ENCODE data around the gene APOBEC3C.

APOBEC3C gene

GRCh38 chr22:38971202-38971601 is 42.9 kb upstream of the APOBEC3C start:
- Histone ChIP-seq H3K27me3 (ENCODE audit: insufficient read depth, low read length, poor library complexity, severe bottlenecking) (no peaks in the 10 kb centered on the region), H3K9me3 (ENCODE audit: insufficient read depth, low read depth, low read length) (no peaks in the 10 kb centered on the region), H2AFZ (ENCODE audit: low read length) (no peak overlapping the region), H3K79me2 (ENCODE audit: insufficient read depth, low read length) (no peaks in the 10 kb centered on the region), H3K4me2 (ENCODE audit: low read depth, low read length, poor library complexity, severe bottlenecking) (no peak overlapping the region), H3K4me3 (ENCODE audit: low read length, poor library complexity, severe bottlenecking) (no peak overlapping the region), H3K4me1 (ENCODE audit: insufficient read depth, low read length, poor library complexity, severe bottlenecking) (no peaks in the 10 kb centered on the region), H3K9me2 (replicated peaks; ENCODE audit: low read depth, low read length) (no peaks in the 10 kb centered on the region), H3K36me3 (ENCODE audit: insufficient read depth, low read length) (no peaks in the 10 kb centered on the region), H4K20me1 (ENCODE audit: insufficient read depth, low read length, poor library complexity, severe bottlenecking) (no peaks in the 10 kb centered on the region), H3F3A (ENCODE audit: low read depth) (no peaks in the 10 kb centered on the region), H3K9ac (ENCODE audit: low read depth, low read length, poor library complexity, severe bottlenecking) (no peak overlapping the region)
- TF ChIP-seq EZH2phosphoT487 (IDR thresholded peaks at IDR 0.05; ENCODE audit: borderline replicate concordance) (no peak), CTCF (conservative IDR thresholded peaks at IDR 0.05; ENCODE audit: low read length) (no peak)

- no peaks in the 10 kb centered on the region for H3K9me3 ChIP-seq (ENCODE audit: insufficient read depth, low read depth, low read length)
- no peak overlapping the region for H3K4me3 ChIP-seq (ENCODE audit: low read length, poor library complexity, severe bottlenecking)
- H3K4me2 ChIP-seq (ENCODE audit: low read depth, low read length, poor library complexity, severe bottlenecking): no peak overlapping the region
- H3K79me2 ChIP-seq (ENCODE audit: insufficient read depth, low read length): no peaks in the 10 kb centered on the region
- H3K9me2 ChIP-seq (replicated peaks; ENCODE audit: low read depth, low read length): no peaks in the 10 kb centered on the region
- no peaks in the 10 kb centered on the region for H3K27me3 ChIP-seq (ENCODE audit: insufficient read depth, low read length, poor library complexity, severe bottlenecking)
- TF ChIP-seq EZH2phosphoT487 (IDR thresholded peaks at IDR 0.05; ENCODE audit: borderline replicate concordance) (no peak), CTCF (conservative IDR thresholded peaks at IDR 0.05; ENCODE audit: low read length) (no peak)
- no peaks in the 10 kb centered on the region for H3F3A ChIP-seq (ENCODE audit: low read depth)
- H3K36me3 ChIP-seq (ENCODE audit: insufficient read depth, low read length): no peaks in the 10 kb centered on the region
- H3K4me1 ChIP-seq (ENCODE audit: insufficient read depth, low read length, poor library complexity, severe bottlenecking): no peaks in the 10 kb centered on the region
- no peak overlapping the region for H2AFZ ChIP-seq (ENCODE audit: low read length)
- H3K9ac ChIP-seq (ENCODE audit: low read depth, low read length, poor library complexity, severe bottlenecking): no peak overlapping the region
- no peaks in the 10 kb centered on the region for H4K20me1 ChIP-seq (ENCODE audit: insufficient read depth, low read length, poor library complexity, severe bottlenecking)
Observed at GRCh38 chr22:38971791-38972190, 42.3 kb upstream of the APOBEC3C start.

- no peaks in the 10 kb centered on the region for H3K4me1 ChIP-seq (ENCODE audit: insufficient read depth, low read length, poor library complexity, severe bottlenecking)
- H3K36me3 ChIP-seq (ENCODE audit: insufficient read depth, low read length): no peaks in the 10 kb centered on the region
- H3K9me2 ChIP-seq (replicated peaks; ENCODE audit: low read depth, low read length): no peaks in the 10 kb centered on the region
- no peak overlapping the region for H3K9ac ChIP-seq (ENCODE audit: low read depth, low read length, poor library complexity, severe bottlenecking)
- H3K79me2 ChIP-seq (ENCODE audit: insufficient read depth, low read length): no peaks in the 10 kb centered on the region
- H3K4me2 ChIP-seq (ENCODE audit: low read depth, low read length, poor library complexity, severe bottlenecking): no peak overlapping the region
- no peaks in the 10 kb centered on the region for H3K9me3 ChIP-seq (ENCODE audit: insufficient read depth, low read depth, low read length)
- no peak overlapping the region for H2AFZ ChIP-seq (ENCODE audit: low read length)
- H4K20me1 ChIP-seq (ENCODE audit: insufficient read depth, low read length, poor library complexity, severe bottlenecking): no peaks in the 10 kb centered on the region
- TF ChIP-seq CTCF (conservative IDR thresholded peaks at IDR 0.05; ENCODE audit: low read length) (no peak), EZH2phosphoT487 (IDR thresholded peaks at IDR 0.05; ENCODE audit: borderline replicate concordance) (no peak)
- no peak overlapping the region for H3K4me3 ChIP-seq (ENCODE audit: low read length, poor library complexity, severe bottlenecking)
- H3K27me3 ChIP-seq (ENCODE audit: insufficient read depth, low read length, poor library complexity, severe bottlenecking): no peaks in the 10 kb centered on the region
- H3F3A ChIP-seq (ENCODE audit: low read depth): no peaks in the 10 kb centered on the region
Observed at GRCh38 chr22:38972558-38972957, 41.5 kb upstream of the APOBEC3C start.
